Measurements from ENCODE around the gene GPR89B.
"Not testable (repeated sequence)": the region's sequence is repeated elsewhere in the genome, so short reads cannot be mapped to it uniquely, and the experiment has no call there.

GPR89B gene
- 1.7 to 4.8 (median 3.1) reads per million in 17 experiments for total RNA-seq

DNA sequence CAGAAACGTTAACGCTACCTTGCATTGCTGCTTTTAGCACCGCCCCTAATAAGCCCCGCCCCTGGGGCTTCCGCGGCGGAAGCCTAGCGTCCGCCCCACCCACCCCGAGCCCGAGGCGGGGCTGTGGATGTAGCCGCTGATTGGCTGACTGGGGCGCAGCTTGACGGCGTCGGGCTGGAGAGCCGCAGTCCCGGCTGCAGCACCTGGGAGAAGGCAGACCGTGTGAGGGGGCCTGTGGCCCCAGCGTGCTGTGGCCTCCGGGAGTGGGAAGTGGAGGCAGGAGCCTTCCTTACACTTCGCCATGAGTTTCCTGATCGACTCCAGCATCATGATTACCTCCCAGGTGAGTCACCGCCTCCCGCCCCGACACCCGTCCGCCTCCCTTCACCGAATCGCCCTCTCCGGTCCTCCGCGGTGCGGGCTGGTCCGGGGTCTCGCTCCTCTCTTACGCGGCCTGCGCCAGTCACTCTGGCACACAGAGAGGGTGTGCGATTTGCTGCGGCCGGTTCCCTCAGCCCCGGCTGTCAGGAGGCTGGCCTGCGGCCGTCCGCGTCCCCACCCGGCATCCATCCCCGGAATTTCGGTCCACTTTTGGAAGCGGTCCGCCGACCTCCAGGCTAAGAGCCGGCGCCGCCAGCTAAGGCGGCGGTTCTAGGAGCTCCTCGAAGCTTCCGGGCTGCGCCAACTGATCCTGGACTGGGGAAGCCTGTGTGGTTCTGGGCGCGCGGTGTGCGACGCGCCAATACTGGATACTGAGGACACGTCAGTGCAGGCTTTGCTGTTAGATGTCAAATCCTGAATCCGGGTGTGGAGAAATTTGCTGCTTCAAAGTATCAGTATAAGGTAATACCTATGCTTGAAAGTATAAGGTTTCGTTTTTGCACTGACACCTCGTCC lies at the start of gene GPR89B:
GPR89B (plus strand) TSS at position 185 of the 897 bp plus-strand sequence; CDS start at position 302, 117 bp downstream.
- DNase-seq: peak; percentile 90 to 96 (median 93)

GRCh38 chr1:147879911-147880310 lies 48.3 kb upstream of the GPR89B start:
- DNase-seq: no peak

DNA sequence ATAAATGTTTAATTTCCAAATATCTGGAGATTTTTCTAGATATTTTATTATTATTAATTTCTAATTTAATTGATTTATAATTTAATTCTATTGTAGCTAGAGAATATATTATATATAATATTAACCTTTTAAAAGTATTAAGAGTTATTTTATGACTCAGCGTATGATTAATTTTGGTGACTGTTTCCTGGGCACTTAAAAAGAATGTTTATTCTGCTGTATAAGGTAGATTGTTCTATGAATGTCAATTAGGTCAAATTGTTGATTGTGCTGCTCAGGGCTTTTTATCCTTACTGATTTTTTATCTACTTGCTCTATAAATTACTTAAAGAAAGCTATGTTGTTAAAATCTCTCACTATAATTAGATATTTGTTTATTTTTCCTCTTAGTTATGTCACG lies 45.7 kb upstream of the GPR89B start:
- no peak for DNase-seq

DNA sequence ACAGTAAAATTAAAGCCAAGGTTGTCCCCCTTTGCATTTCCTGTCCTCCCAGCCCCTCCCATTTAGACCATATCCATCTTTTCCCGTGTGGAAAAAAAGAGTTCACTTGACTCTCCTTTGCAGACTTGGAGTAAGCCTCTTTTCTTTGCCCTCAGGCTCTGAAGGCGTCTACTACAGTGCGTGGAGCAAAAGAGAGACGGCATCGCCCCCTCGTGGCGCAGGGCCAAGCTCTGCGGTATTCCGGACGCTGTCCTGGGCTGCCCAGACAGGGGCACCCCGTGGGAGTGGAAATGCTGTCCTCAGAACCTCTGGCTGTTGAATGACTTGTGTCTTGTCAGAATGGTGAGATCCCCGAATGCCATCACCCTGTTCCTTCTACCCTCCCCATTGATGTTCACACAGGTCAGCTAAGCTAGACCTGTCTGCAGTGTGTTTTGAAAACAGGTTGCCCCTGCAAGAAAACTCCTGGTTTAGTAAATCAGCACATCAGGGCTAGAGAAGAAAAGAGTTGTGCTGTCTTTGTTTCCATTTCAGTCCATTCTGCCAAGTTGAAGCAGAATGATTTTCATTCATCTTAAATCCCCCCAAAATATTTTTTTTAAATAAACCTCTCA lies 37.9 kb upstream of the GPR89B start:
- peak; percentile 75 to 92 (median 84) for DNase-seq

DNA sequence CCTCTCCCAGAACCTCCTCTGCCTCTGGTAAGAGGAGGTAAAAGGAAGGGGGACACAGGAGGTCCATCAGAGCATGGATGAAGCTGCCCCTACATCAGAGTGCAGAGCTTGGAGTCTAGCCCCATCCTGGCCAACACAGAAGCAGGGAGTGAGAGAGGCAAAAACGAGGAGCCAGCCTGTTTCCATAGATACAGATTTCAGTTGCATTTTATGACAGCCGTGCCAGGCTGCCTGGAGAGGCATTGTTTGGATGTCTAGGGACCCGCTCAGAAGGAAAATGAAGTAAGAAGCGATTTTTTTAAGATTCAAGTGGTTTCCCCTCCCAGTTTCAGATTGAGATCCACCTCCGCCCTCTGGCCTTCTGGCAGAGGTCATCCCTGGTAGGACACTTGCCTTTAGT lies 37.1 kb upstream of the GPR89B start:
- DNase-seq: no peak

- peak in 2 of 4 experiments; percentile 21 to 38 for DNase-seq
Observed at GRCh38 chr1:147892216-147892615, 36.0 kb upstream of the GPR89B start.

DNA sequence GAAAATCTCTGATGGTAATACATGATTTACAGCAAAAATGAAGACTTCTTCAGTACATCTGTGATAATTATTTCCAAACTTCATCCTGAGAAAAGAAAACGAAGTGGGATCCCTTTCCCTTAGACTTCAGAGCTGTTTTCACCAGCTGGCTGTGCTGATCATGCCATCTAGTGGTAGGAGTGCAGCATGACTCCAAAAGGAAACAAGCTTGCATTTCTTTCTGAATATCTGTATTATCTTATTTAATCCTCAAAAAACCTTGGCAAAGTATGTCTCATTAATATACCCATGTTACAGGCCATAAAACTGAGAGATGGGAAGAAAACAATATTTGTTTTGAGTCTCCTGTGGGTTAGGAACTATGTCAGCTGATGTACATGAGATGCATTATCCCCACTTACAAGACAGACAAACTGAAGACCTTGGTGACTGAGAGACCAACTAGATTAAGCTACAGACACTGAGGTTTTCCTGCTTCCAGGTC lies 35.4 kb upstream of the GPR89B start:
- DNase-seq: peak; percentile 45 to 72 (median 60)

GRCh38 chr1:147895123-147895522 lies 33.1 kb upstream of the GPR89B start:
- no peak for DNase-seq

DNA sequence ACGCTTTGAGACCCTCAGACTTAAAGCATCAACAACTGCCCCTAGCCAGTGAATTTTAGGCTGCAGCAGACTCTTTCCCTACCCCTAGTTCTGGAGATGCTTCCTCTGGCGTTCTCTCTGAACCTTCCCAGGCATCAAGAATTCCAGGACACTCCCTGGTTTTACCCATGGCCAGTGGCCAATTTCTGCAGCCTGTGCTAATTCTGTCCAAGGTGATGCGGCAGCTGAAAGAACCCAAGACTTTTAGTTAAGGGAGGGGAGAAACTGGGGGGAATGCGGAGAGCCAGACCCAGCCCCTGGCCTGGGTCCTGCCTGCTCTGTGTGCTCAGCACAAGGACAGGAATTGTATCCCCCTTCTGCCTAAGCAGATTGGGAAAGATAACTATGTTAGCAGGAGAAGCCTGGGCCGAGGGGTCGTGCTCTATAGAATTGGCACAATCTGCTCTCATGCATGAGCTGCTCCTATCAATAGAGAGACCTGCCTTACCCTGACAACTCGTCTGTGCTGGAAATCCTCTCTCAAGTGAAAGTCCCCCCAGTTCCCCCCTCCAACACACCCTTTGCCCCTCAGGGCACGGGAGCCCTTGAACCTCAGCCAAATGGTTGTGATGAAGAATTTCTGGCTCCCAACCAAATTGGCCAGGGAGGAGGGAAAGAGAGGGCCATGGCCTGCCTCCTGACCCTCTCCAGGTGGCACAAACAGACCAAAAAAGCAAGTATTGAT lies 31.0 kb upstream of the GPR89B start:
- DNase-seq: no peak

DNA sequence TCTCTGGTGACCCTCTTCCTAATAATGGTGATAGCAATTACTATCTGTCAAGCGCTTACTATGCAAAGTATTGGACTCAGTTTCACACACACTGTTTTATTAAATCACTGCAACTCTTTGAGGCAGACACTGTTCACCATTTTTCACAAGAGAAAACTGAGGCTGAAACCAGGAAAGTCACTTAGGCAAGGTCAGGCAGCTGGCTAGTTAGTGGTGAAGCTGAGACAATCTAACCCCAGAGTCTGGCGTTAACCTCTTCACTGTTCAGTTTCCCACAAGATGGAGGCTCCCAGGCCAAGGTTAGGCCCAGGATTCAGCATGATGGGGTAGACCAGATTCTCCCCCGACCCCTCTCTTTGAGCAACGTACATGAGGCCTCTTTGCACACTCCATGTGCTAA lies 30.4 kb upstream of the GPR89B start:
- no peak for DNase-seq

- no peak for DNase-seq
Observed at GRCh38 chr1:147902253-147902845, 25.9 kb upstream of the GPR89B start, which contains the start of gene GJA8. TSS of gene GJA8 (plus strand) at chr1:147902795. CDS start at chr1:147907956, 5,161 bp downstream.

- no peak for DNase-seq
Observed at GRCh38 chr1:147904726-147905125, 23.5 kb upstream of the GPR89B start.

DNA sequence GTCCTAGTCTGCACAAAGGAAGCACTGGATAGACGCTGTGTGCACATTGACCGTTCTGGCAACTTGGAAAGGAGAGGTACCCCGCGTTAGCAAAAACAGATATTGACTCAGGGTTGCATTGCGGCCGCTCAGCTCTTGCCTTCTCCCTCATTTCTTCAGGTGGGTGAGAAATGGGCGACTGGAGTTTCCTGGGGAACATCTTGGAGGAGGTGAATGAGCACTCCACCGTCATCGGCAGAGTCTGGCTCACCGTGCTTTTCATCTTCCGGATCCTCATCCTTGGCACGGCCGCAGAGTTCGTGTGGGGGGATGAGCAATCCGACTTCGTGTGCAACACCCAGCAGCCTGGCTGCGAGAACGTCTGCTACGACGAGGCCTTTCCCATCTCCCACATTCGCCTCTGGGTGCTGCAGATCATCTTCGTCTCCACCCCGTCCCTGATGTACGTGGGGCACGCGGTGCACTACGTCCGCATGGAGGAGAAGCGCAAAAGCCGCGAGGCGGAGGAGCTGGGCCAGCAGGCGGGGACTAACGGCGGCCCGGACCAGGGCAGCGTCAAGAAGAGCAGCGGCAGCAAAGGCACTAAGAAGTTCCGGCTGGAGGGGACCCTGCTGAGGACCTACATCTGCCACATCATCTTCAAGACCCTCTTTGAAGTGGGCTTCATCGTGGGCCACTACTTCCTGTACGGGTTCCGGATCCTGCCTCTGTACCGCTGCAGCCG lies 20.3 kb upstream of the GPR89B start:
- no peak for DNase-seq

DNA sequence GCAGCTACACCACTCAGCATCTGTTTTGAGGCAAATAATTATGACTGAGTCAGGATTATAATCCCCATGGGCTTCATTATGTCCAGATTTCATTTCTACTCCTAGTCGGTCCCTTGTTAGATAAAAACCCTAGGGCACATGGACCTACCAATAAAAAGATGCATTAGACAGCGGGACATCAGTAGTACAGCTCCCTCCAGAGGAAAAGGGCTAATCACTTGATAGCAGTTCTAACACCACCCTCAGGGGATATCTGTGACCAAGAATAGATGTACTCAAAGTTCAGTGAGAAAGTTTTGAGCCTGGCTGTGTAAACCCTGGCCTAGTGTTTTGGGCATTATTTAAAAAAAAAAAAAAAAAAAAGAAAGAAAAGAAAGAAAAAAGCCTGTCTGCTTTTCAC lies 15.7 kb upstream of the GPR89B start:
- no peak for DNase-seq

GRCh38 chr1:147913362-147913942 lies 14.8 kb upstream of the GPR89B start:
- no peak for DNase-seq

- peak; percentile 38 to 57 (median 52) for DNase-seq
Observed at GRCh38 chr1:147919896-147920295, 8.3 kb upstream of the GPR89B start.

DNA sequence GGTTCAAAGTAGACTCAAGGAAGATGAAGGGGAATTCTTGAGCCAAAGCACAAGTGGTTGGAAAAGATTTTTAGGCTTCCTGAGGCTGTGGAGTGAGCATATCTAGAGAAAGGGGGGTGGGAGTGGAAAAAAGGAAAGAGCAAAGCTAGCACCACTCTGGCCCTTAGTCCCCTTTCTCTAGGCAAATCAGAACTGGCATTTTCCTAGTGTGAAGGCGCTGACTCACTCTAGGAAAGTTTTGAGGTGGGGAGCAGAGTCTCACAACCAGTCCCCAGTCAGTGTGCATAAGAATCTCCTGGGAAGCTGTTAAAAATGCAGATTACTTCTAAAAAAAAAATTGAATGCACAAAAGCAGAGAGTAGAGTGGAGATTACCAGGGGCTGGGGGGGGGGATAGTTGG lies 3.4 kb upstream of the GPR89B start:
- no peak for DNase-seq

GRCh38 chr1:147927215-147927614 lies 1.0 kb upstream of the GPR89B start:
- not testable (repeated sequence) for DNase-seq

- not testable (repeated sequence) for DNase-seq
Observed at GRCh38 chr1:147927689-147928088, 531 bp upstream of the GPR89B start.

DNA sequence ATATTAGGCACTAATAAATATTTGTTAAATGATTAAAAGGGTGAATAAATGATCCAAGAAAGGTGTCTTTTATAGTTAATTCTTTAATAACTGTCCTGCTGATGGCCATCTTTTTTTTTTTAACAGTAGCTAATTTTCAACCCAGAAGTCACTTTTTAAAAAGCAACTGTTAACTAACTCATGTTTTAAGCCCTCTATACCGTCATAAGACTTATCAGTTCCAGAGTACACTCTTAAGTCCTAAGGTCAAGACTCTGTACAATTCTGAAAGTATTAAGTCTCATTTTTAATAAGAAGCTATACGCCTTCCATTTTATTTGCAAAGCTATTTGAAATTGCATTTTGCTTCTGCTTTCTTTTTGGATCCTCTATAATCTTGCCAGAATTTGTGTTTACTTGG lies 2.9 kb downstream of the GPR89B start:
- DNase-seq: not testable (repeated sequence)

- not testable (repeated sequence) for DNase-seq
Observed at GRCh38 chr1:147935296-147935695, 7.1 kb downstream of the GPR89B start.

Measured in suppressor macrophage (primary cell).